Panc1 (cell line): ENCODE data around the gene NOC2L. TPM values are rescaled to one million over a fixed set of nuclear protein-coding genes. Genes with fewer than 3 reads are reported as not detected.

Source experiments
- ATAC-seq: fragments of 200-7000 bp; cut with Tn5 transposase; 2 replicates; pipeline ENCODE4 v1.9.1; 2020; ENCODE audit warnings: mild to moderate bottlenecking, moderate library complexity
- BruUV-seq: library from RNA; stranded (reverse); fragments of 400-500 nt; replicated peaks from 2 replicates; lab custom pipeline; 2021; lab: Mats Ljungman, UMichigan
- CTCF ChIA-PET: fragments of 300-600 bp; sonication (Branson Sonifier 250); formaldehyde crosslinking; loops from one replicate; lab custom pipeline; 2022; ENCODE audit warnings: antibody characterized with exemption; lab: Charles Lee
- POLR2A ChIA-PET: fragments of 300-600 bp; sonication (Branson Sonifier 250); formaldehyde crosslinking; loops from one replicate; lab custom pipeline; 2022; ENCODE audit warnings: antibody characterized with exemption; lab: Charles Lee
- DNase-seq: peaks from one replicate; pipeline ENCODE4 v3.0.0-alpha.2; 2010; ENCODE audit warnings: low read depth, low spot score
- H3K27ac ChIP-seq: 2 replicates; pipeline ENCODE4 v1.5.1; 2011; ENCODE audit warnings: mild to moderate bottlenecking, low read length, inconsistent platforms
- H3K27me3 ChIP-seq: fragments of 200-500 bp; sonication (Bioruptor generic); 2 replicates; pipeline ENCODE4 v1.6.0; 2014; ENCODE audit warnings: low read length, inconsistent platforms; ENCODE audit not compliant: control insufficient read depth, insufficient read depth
- H3K36me3 ChIP-seq: fragments of 200-500 bp; sonication (Bioruptor generic); 2 replicates; pipeline ENCODE4 v1.5.1; 2014; ENCODE audit warnings: inconsistent platforms, mild to moderate bottlenecking, low read length, moderate library complexity; ENCODE audit not compliant: control insufficient read depth, insufficient read depth
- H3K4me1 ChIP-seq: 2 replicates; pipeline ENCODE4 v1.5.1; 2011; ENCODE audit warnings: inconsistent platforms, mild to moderate bottlenecking, low read length, moderate library complexity; ENCODE audit not compliant: control insufficient read depth, insufficient read depth
- H3K4me3 ChIP-seq, 2 experiments: 2 replicates each; pipeline ENCODE4 v1.5.1; 2011 to 2012; ENCODE audit warnings: low read depth in 2 of 2, low read length in 2 of 2, mild to moderate bottlenecking in 2 of 2, inconsistent platforms in 1 of 2, moderate library complexity in 1 of 2
- H3K9me3 ChIP-seq: fragments of 200-500 bp; sonication (Bioruptor generic); 2 replicates; pipeline ENCODE4 v1.5.1; 2014; ENCODE audit warnings: low read depth, mild to moderate bottlenecking, inconsistent platforms, low read length, moderate library complexity; ENCODE audit not compliant: control insufficient read depth, insufficient read depth
- CTCF ChIP-seq: fragments of 450-650 bp; IDR thresholded peaks from 2 replicates; pipeline ENCODE4 v1.5.1; 2017; ENCODE audit warnings: mild to moderate bottlenecking
- POLR2AphosphoS5 ChIP-seq: IDR thresholded peaks from 2 replicates; pipeline ENCODE4 v1.6.1; 2012; ENCODE audit warnings: mild to moderate bottlenecking, low read depth, low read length, moderate library complexity
- REST ChIP-seq, 2 experiments: IDR thresholded peaks; 2 replicates each; pipeline ENCODE4 v1.6.1; 2011 to 2012; ENCODE audit warnings: low read depth in 2 of 2, control low read depth in 1 of 2, low read length in 1 of 2, mild to moderate bottlenecking in 1 of 2, moderate library complexity in 1 of 2; ENCODE audit not compliant: insufficient read depth in 1 of 2
- SIN3A ChIP-seq: IDR thresholded peaks from 2 replicates; pipeline ENCODE4 v1.6.1; 2012; ENCODE audit warnings: low read depth, mild to moderate bottlenecking, low read length, moderate library complexity, borderline replicate concordance; ENCODE audit not compliant: insufficient read depth
- TCF7L2 ChIP-seq: IDR thresholded peaks from 2 replicates; pipeline ENCODE4 v1.6.1; 2011; ENCODE audit warnings: mild to moderate bottlenecking, low read depth, low read length, inconsistent platforms
- in situ Hi-C: cut with HindIII; loops from 2 replicates; pipeline ENCODE4 v1.10.0; 2016; ENCODE audit warnings: low sequenced_read_pairs, low pct_unique_long_range_greater_than_20kb
- intact Hi-C: fragments of 100-400 bp; cut with micrococcal nuclease; formaldehyde crosslinking; loops from one replicate; pipeline ENCODE4 v1.10.0; 2022; ENCODE audit not compliant: unreplicated experiment
- total RNA-seq: library from RNA; stranded (reverse); gene quantifications from one replicate; pipeline ENCODE4 v1.2.1, GENCODE V29; 2021; ENCODE audit not compliant: unreplicated experiment

NOC2L gene
- total RNA-seq, 1 experiment from 2014 or later, result 193 TPM

- Histone ChIP-seq H3K27ac (no peak overlapping the region), H3K4me1 (peaks cover 32% of the 10 kb centered on the region), H3K9me3 (no peaks in the 10 kb centered on the region), H3K36me3 (no peaks in the 10 kb centered on the region), H3K4me3 (no peak overlapping the region), H3K27me3 (no peaks in the 10 kb centered on the region)
- POLR2A ChIA-PET, result interaction anchor here (0.7 kb wide), 1 partner anchor 77 kb away, joined by 5 read pairs; no protein-coding TSS in a partner anchor
- in situ Hi-C loops (no loop called here), intact Hi-C loops (no loop called here)
- ATAC-seq (no peak), DNase-seq (no peak)
- TF ChIP-seq REST (IDR thresholded peaks at IDR 0.05; ENCODE audit: insufficient read depth in 1 of 2, low read depth in 2 of 2, low read length in 1 of 2) (no peak), SIN3A (no peak), CTCF (no peak), TCF7L2 (no peak), POLR2AphosphoS5 (no peak)
- BruUV-seq, result no TSS peak
- CTCF ChIA-PET, result no interaction called here
These were observed 56.3 kb downstream of the NOC2L start for GRCh38 chr1:902802-903201.

- TF ChIP-seq POLR2AphosphoS5, result no peak
- TF ChIP-seq SIN3A, result no peak
- no peak for TF ChIP-seq CTCF
- no peak for TF ChIP-seq TCF7L2
- no peak for TF ChIP-seq REST (IDR thresholded peaks at IDR 0.05; ENCODE audit: insufficient read depth in 1 of 2, low read depth in 2 of 2, low read length in 1 of 2)
- no peak for ATAC-seq
- POLR2A ChIA-PET, result no interaction called here
- TSS peak; percentile 74 for BruUV-seq
- intact Hi-C loops, result no loop called here
- H3K27ac ChIP-seq, result no peak overlapping the region
- DNase-seq, result no peak
- peaks cover 19% of the 10 kb centered on the region for H3K4me1 ChIP-seq
- no peaks in the 10 kb centered on the region for H3K9me3 ChIP-seq
- H3K4me3 ChIP-seq, result no peak overlapping the region
- H3K36me3 ChIP-seq, result no peaks in the 10 kb centered on the region
- in situ Hi-C loops, result no loop called here
- no peaks in the 10 kb centered on the region for H3K27me3 ChIP-seq
- CTCF ChIA-PET, result no interaction called here
These were observed 57.8 kb downstream of the NOC2L start for GRCh38 chr1:901108-901859.
